PC-9 (cell line): ENCODE measurements around the gene SPATA31C1. TPM values are rescaled to one million over a fixed set of nuclear protein-coding genes. Genes with fewer than 3 reads are reported as not detected.

Experiments used
- BruUV-seq: library from RNA; stranded (reverse); fragments of 400-500 nt; replicated peaks from 2 replicates; lab custom pipeline; 2021; lab: Mats Ljungman, UMichigan
- CTCF ChIA-PET: fragments of 300-600 bp; sonication (Branson Sonifier 250); formaldehyde crosslinking; loops from one replicate; lab custom pipeline; 2022; ENCODE audit warnings: antibody characterized with exemption; lab: Charles Lee
- POLR2A ChIA-PET: fragments of 300-600 bp; sonication (Branson Sonifier 250); formaldehyde crosslinking; loops from one replicate; lab custom pipeline; 2022; ENCODE audit warnings: antibody characterized with exemption; ENCODE audit not compliant: unreplicated experiment; lab: Charles Lee
- DNase-seq, 2 experiments: peaks; one replicate each; pipeline versions ENCODE4 v3.0.0 to v3.0.0-alpha.2; 2015 to 2022; ENCODE audit warnings: mixed read lengths in 1 of 2
- H2AFZ ChIP-seq: fragments of 200-600 bp; sonication (generic); 2 replicates; pipeline ENCODE4 v1.8.1; 2017; ENCODE audit warnings: antibody characterized with exemption
- H3F3A ChIP-seq: fragments of 200-600 bp; sonication (generic); 2 replicates; pipeline ENCODE4 v1.8.1; 2017; ENCODE audit warnings: antibody characterized with exemption, mild to moderate bottlenecking, low read depth; ENCODE audit not compliant: insufficient read depth
- H3K27ac ChIP-seq: fragments of 200-600 bp; sonication (generic); 2 replicates; pipeline ENCODE4 v1.6.1; 2016; ENCODE audit warnings: mixed run types
- H3K27me3 ChIP-seq: fragments of 200-600 bp; sonication (generic); 2 replicates; pipeline ENCODE4 v1.6.1; 2016; ENCODE audit warnings: low read depth, mixed run types; ENCODE audit not compliant: insufficient read depth
- H3K36me3 ChIP-seq: fragments of 200-600 bp; sonication (generic); 2 replicates; pipeline ENCODE4 v1.6.1; 2016; ENCODE audit warnings: low read depth, mixed run types
- H3K4me1 ChIP-seq: fragments of 200-600 bp; sonication (generic); replicated peaks from 2 replicates; pipeline ENCODE4 v1.6.1; 2016; ENCODE audit warnings: mixed run types; ENCODE audit not compliant: insufficient read depth
- H3K4me2 ChIP-seq: fragments of 200-600 bp; sonication (generic); 2 replicates; pipeline ENCODE4 v1.6.1; 2017; ENCODE audit warnings: mixed run types
- H3K4me3 ChIP-seq: fragments of 200-600 bp; sonication (generic); 2 replicates; pipeline ENCODE4 v1.6.1; 2016; ENCODE audit warnings: mixed run types
- H3K79me2 ChIP-seq: fragments of 200-600 bp; sonication (generic); 2 replicates; pipeline ENCODE4 v1.6.1; 2017; ENCODE audit warnings: low read depth, mixed run types
- H3K9me2 ChIP-seq: fragments of 200-600 bp; sonication (generic); 2 replicates; pipeline ENCODE4 v1.8.1; 2017; ENCODE audit warnings: mild to moderate bottlenecking; ENCODE audit not compliant: insufficient read depth
- H3K9me3 ChIP-seq: fragments of 200-600 bp; sonication (generic); 2 replicates; pipeline ENCODE4 v1.8.1; 2016; ENCODE audit warnings: low read depth; ENCODE audit not compliant: insufficient read depth
- H4K20me1 ChIP-seq: fragments of 200-600 bp; sonication (generic); 2 replicates; pipeline ENCODE4 v1.8.1; 2017; ENCODE audit not compliant: insufficient read depth
- EZH2 ChIP-seq: fragments of 200-600 bp; sonication (generic); IDR thresholded peaks from 2 replicates; pipeline ENCODE4 v1.8.0; 2017; ENCODE audit warnings: antibody characterized with exemption, low read depth
- intact Hi-C: fragments of 100-400 bp; cut with micrococcal nuclease; formaldehyde crosslinking; loops from one replicate; pipeline ENCODE4 v1.10.0; 2022; ENCODE audit not compliant: unreplicated experiment
- total RNA-seq: library from RNA; stranded (reverse); gene quantifications from 2 replicates; pipeline ENCODE4 v1.2.3, GENCODE V29; 2021
- TF ChIP-seq, protein P1 (sequence below): fragments of 200-600 bp; sonication (generic); conservative IDR thresholded peaks from 2 replicates; pipeline ENCODE4 v1.6.1; 2017; ENCODE audit warnings: mixed run types, antibody characterized with exemption, mild to moderate bottlenecking, moderate library complexity

The SPATA31C1 gene
- total RNA-seq, 1 experiment from 2014 or later: not detected

DNA sequence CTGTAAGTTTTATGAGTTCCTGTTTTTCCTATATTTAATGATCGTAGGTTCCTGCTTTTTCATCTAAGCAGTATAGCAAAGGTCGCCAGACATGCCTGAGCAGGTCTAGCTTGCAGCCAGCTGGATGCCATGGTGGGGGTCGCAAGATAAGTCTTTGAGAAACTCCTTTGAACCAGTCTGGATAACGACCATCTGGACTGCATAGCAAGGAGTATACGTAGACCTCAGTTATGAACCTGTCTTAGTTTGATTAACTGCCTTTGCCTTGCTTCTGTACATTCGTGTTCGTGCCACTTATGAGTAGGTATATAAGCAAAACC lies 43.5 kb upstream of the SPATA31C1 start:
- no TSS peak for BruUV-seq
- H4K20me1 ChIP-seq: no peaks in the 10 kb centered on the region
- CTCF ChIA-PET: no interaction called here
- no peaks in the 10 kb centered on the region for H3K36me3 ChIP-seq
- H3K27ac ChIP-seq: no peak overlapping the region
- no peak overlapping the region for H3K4me2 ChIP-seq
- H3K4me3 ChIP-seq: no peak overlapping the region
- H3K9me3 ChIP-seq: peaks cover 15% of the 10 kb centered on the region
- H3K4me1 ChIP-seq: peaks cover 9% of the 10 kb centered on the region
- DNase-seq: no peak
- no peaks in the 10 kb centered on the region for H3K9me2 ChIP-seq
- intact Hi-C loops: no loop called here
- POLR2A ChIA-PET: interaction anchor here (0.7 kb wide), 1 partner anchor 148 kb away, joined by 6 read pairs; no protein-coding TSS in a partner anchor
- no peaks in the 10 kb centered on the region for H3K27me3 ChIP-seq
- H2AFZ ChIP-seq: no peak overlapping the region
- no peaks in the 10 kb centered on the region for H3K79me2 ChIP-seq
- no peaks in the 10 kb centered on the region for H3F3A ChIP-seq
- TF ChIP-seq, protein P1, sequence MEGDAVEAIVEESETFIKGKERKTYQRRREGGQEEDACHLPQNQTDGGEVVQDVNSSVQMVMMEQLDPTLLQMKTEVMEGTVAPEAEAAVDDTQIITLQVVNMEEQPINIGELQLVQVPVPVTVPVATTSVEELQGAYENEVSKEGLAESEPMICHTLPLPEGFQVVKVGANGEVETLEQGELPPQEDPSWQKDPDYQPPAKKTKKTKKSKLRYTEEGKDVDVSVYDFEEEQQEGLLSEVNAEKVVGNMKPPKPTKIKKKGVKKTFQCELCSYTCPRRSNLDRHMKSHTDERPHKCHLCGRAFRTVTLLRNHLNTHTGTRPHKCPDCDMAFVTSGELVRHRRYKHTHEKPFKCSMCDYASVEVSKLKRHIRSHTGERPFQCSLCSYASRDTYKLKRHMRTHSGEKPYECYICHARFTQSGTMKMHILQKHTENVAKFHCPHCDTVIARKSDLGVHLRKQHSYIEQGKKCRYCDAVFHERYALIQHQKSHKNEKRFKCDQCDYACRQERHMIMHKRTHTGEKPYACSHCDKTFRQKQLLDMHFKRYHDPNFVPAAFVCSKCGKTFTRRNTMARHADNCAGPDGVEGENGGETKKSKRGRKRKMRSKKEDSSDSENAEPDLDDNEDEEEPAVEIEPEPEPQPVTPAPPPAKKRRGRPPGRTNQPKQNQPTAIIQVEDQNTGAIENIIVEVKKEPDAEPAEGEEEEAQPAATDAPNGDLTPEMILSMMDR: no peak

DNA sequence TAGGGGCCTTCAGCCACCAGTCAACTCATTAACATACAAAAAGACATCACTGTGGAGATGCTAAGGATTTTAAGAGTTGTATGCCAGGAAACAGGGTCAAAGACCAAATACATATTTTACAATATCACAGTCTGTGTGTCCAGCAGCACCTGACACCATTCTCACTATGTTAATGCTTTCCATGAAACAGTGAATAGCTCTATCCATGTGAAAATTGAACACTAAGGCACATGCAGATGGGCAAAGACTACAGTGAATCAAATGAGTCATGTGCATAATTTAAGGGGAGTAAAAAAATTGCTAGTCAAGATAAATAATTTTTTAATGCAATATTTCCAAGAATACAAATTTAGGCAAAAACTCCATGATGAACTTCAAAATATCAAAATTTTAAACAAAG lies 42.7 kb upstream of the SPATA31C1 start:
- ChIA-PET CTCF (no interaction called here), POLR2A (no interaction called here)
- intact Hi-C loops: no loop called here
- no TSS peak for BruUV-seq
- Histone ChIP-seq H3K27me3 (no peaks in the 10 kb centered on the region), H3K4me1 (peaks cover 12% of the 10 kb centered on the region), H3K4me3 (no peak overlapping the region), H3K36me3 (no peaks in the 10 kb centered on the region), H3K79me2 (no peaks in the 10 kb centered on the region), H3K27ac (no peak overlapping the region), H4K20me1 (no peaks in the 10 kb centered on the region), H3K9me2 (no peaks in the 10 kb centered on the region), H3K4me2 (no peak overlapping the region), H3K9me3 (peaks cover 15% of the 10 kb centered on the region), H3F3A (no peaks in the 10 kb centered on the region), H2AFZ (no peak overlapping the region)
- TF ChIP-seq, protein P1: no peak
- no peak for TF ChIP-seq EZH2
- DNase-seq: no peak

DNA sequence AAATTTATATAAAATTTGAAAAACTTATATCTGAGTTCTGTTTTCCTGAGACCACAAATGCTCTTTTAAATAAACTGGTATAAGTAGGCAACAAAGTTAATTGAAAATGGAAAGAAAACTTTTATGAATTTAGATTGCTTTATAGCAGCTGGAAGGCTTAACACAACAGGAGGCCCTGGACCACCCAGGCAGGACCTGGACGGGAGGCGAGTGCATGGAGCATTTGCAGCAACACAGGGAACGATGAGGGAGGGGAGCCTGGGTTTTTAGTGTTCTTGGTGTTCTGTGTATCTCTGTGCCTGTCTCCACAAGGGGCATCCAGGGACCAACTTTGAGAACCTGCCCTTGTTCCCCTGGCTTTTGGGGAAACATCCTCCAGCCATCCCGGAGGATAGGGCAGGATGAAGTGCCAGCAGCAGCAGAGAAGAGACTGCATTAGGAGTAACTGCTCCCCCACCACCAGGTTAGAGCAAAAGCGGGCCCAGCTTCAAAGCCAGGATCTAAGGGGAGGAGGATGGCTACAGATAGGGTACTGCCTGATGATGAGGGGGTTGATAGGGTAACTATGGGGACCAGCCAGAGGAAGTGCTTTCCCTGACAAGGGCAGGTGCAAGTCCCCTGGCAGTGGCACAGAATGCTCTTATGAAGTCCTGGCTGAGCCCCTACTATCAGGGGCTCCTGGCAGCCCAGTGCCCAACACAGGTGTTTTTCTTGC lies 41.8 kb upstream of the SPATA31C1 start:
- H3K4me1 ChIP-seq: peaks cover 12% of the 10 kb centered on the region
- BruUV-seq: no TSS peak
- H3K9me2 ChIP-seq: no peaks in the 10 kb centered on the region
- no peak for DNase-seq
- H4K20me1 ChIP-seq: no peaks in the 10 kb centered on the region
- no peak overlapping the region for H3K4me3 ChIP-seq
- POLR2A ChIA-PET: no interaction called here
- no peak overlapping the region for H2AFZ ChIP-seq
- H3K4me2 ChIP-seq: no peak overlapping the region
- intact Hi-C loops: no loop called here
- no peak overlapping the region for H3K27ac ChIP-seq
- no peaks in the 10 kb centered on the region for H3K79me2 ChIP-seq
- TF ChIP-seq, protein P1: no peak
- TF ChIP-seq EZH2: no peak
- CTCF ChIA-PET: no interaction called here
- no peaks in the 10 kb centered on the region for H3K36me3 ChIP-seq
- H3F3A ChIP-seq: no peaks in the 10 kb centered on the region
- peaks cover 15% of the 10 kb centered on the region for H3K9me3 ChIP-seq
- H3K27me3 ChIP-seq: no peaks in the 10 kb centered on the region
